Upper lobe of left lung (tissue), 4 donors: ENCODE results near the gene STARD10.

ENCODE experiments used
- CTCF ChIP-seq, 6 experiments: fragments of 450-650 bp in 4 of 6; fragments of 200-600 bp in 2 of 6; sonication (generic) in 2 of 6; IDR thresholded peaks; one replicate each; pipeline ENCODE4 v1.5.1; 2016 to 2019; ENCODE audit warnings: antibody characterized with exemption in 6 of 6
- EP300 ChIP-seq, 4 donors: sonication (generic); formaldehyde crosslinking; IDR thresholded peaks; one replicate each; pipeline ENCODE4 v1.5.1; 2017; ENCODE audit warnings: antibody characterized with exemption in 4 of 4, control low read depth in 2 of 4
- POLR2A ChIP-seq, 4 donors: fragments of 450-650 bp; IDR thresholded peaks; one replicate each; pipeline ENCODE4 v1.5.1; 2016 to 2017; ENCODE audit warnings: antibody characterized with exemption in 4 of 4, mild to moderate bottlenecking in 2 of 4
- POLR2AphosphoS5 ChIP-seq, 2 donors: sonication (generic); formaldehyde crosslinking; IDR thresholded peaks; one replicate each; pipeline ENCODE4 v1.5.1; 2017; ENCODE audit warnings: antibody characterized with exemption in 2 of 2

- no peak for TF ChIP-seq EP300 (IDR thresholded peaks at IDR 0.05)
- TF ChIP-seq CTCF (IDR thresholded peaks at IDR 0.05), result no peak
- no peak for TF ChIP-seq POLR2A (IDR thresholded peaks at IDR 0.05)
- no peak for TF ChIP-seq POLR2AphosphoS5 (IDR thresholded peaks at IDR 0.05)
Measured at GRCh38 chr11:72747289-72747855, 46.5 kb downstream of the STARD10 start.
